OCI-LY7 (cell line): ENCODE results near the gene ACVR1B.

ENCODE experiments used
- CTCF ChIP-seq: fragments of 200-600 bp; sonication (generic); conservative IDR thresholded peaks from 2 replicates; pipeline ENCODE4 v1.5.1; 2014; ENCODE audit warnings: mild to moderate bottlenecking, antibody characterized with exemption, low read length, moderate library complexity, mixed read lengths
- EZH2phosphoT487 ChIP-seq: fragments of 200-600 bp; sonication (generic); IDR thresholded peaks from 2 replicates; pipeline ENCODE4 v1.6.1; 2018; ENCODE audit warnings: low read depth, borderline replicate concordance, mild to moderate bottlenecking, mixed run types, antibody characterized with exemption, low read length, moderate library complexity, mixed read lengths

GRCh38 chr12:51994539-51994820 is 43.0 kb downstream of the ACVR1B start:
- TF ChIP-seq CTCF: no peak
- TF ChIP-seq EZH2phosphoT487: no peak
